Measurements from ENCODE around the gene NPPA.

Gene NPPA

GRCh38 chr1:11862890-11863289 is 15.3 kb upstream of the NPPA start:
- Histone ChIP-seq H3K36me3 (replicated peaks) (no peaks in the 10 kb centered on the region), H3K4me1 (no peaks in the 10 kb centered on the region), H3K27me3 (ENCODE audit: low read depth) (peaks cover 26% of the 10 kb centered on the region), H3K9me3 (no peaks in the 10 kb centered on the region), H3K4me3 (no peak overlapping the region)
- in situ Hi-C loops (cut with MboI; ENCODE audit: low sequenced_read_pairs), result no loop called here
- DNase-seq (ENCODE audit: low spot score in 2 of 2), result no peak

DNA sequence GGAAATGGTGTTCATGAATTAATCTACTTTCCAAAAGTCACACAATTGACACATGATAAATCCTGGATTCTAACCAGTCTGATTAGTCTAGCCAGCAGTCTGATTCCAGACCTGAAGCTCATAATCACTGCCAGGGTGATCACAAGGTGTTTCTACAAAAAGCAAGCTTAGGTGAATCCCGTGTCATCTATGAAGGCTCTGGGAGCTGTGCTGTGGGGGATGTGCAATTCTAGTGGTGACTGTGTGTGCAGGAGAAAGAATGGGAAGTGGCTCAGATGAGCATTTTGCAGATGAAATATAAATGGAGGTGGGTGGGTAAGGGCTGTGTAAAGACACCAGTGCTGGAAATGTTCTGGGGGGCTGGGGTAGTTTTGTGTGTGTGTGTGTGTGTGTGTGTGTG is 13.0 kb upstream of the NPPA start:
- Histone ChIP-seq H3K4me3 (no peak overlapping the region), H3K4me1 (no peaks in the 10 kb centered on the region), H3K9me3 (no peaks in the 10 kb centered on the region), H3K36me3 (replicated peaks) (no peaks in the 10 kb centered on the region), H3K27me3 (ENCODE audit: low read depth) (peaks cover 31% of the 10 kb centered on the region)
- in situ Hi-C loops (cut with MboI; ENCODE audit: low sequenced_read_pairs), result no loop called here
- DNase-seq (ENCODE audit: low spot score in 2 of 2), result no peak

DNA sequence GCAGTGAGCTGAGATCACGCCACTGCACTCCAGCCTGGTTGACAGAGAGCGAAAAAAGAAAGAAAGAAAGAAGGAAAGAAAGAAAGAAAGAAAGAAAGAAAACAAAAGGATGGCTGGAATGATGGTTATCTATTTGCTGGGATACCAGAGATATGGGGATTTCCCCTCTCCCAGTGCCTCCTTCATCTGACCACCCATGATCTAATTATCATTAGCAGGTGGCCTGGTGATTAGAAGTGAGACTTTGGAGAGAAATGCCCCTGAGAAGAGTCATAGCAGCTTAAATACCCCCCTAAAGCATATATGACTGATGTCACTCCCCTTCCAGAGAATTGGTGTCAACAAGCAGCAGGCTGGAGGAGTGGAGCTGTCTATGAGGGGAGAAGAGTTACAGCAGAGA is 12.5 kb upstream of the NPPA start:
- H3K4me1 ChIP-seq, result no peaks in the 10 kb centered on the region
- in situ Hi-C loops (cut with MboI; ENCODE audit: low sequenced_read_pairs), result no loop called here
- H3K9me3 ChIP-seq, result no peaks in the 10 kb centered on the region
- H3K36me3 ChIP-seq (replicated peaks), result no peaks in the 10 kb centered on the region
- peaks cover 31% of the 10 kb centered on the region for H3K27me3 ChIP-seq (ENCODE audit: low read depth)
- no peak for DNase-seq (ENCODE audit: low spot score in 2 of 2)
- H3K4me3 ChIP-seq, result no peak overlapping the region

DNA sequence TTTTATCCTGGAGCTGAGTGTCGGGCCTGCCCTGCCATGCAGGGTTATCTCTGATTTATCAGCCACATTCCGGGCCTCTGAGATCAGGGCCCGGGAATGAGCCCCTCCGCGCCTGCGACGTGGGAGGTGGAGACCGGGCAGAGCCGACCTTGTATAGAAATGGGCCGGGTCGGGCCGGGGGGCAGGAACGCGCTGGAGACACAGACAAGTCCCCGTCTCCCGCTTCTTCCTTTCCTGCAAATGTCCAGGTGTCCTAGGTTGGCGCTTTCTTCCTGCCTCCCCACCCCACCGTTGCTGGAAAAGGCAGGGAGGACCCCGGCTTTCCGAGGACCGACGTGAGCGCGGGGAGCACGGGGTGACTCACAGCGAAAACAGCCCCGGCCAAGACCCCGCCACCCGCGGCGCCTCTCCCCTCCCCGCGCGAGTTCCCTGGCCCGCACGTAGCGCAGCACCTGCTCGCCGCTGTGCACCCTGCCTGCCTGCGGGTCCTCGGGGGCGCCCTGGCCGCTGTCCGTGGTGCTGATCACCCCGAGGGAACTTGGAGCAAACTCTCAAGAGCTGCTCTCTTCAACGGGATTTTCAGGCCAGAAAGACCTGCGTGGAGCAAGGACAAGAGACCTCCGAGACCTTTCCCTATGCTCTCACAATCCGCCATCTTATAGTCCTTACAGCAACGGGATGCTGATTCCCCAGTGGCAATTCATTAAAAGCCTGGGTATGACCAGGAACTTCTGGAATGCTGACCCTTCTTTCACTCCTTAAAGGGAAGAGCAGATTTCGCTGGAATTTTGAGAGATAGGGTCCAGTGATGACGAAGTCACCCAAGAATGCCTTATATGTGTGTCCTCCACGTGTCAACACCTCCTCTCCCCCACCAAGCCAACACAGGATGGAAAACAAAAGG is 11.6 kb upstream of the NPPA start:
- Histone ChIP-seq H3K27me3 (ENCODE audit: low read depth) (peaks cover 31% of the 10 kb centered on the region), H3K4me3 (no peak overlapping the region), H3K36me3 (replicated peaks) (no peaks in the 10 kb centered on the region), H3K9me3 (no peaks in the 10 kb centered on the region), H3K4me1 (no peaks in the 10 kb centered on the region)
- peak; percentile 39 to 89 for DNase-seq (ENCODE audit: low spot score in 2 of 2)
- in situ Hi-C loops (cut with MboI; ENCODE audit: low sequenced_read_pairs), result no loop called here

- Histone ChIP-seq H3K4me3 (no peak within 1 kb of the TSS), H3K36me3 (replicated peaks) (no peaks in the 10 kb centered on the region), H3K27me3 (ENCODE audit: low read depth) (peaks cover 31% of the 10 kb centered on the region), H3K4me1 (no peaks in the 10 kb centered on the region), H3K9me3 (no peaks in the 10 kb centered on the region)
- in situ Hi-C loops (cut with MboI; ENCODE audit: low sequenced_read_pairs), result no loop called here
- no peak for DNase-seq (ENCODE audit: low spot score in 2 of 2)
Observed at GRCh38 chr1:11858613-11858967, 11.0 kb upstream of the NPPA start, which contains the start of gene NPPB. TSS of gene NPPB (minus strand) at chr1:11858945. CDS start at chr1:11858833, 112 bp downstream.

- in situ Hi-C loops (cut with MboI; ENCODE audit: low sequenced_read_pairs), result no loop called here
- no peak for DNase-seq (ENCODE audit: low spot score in 2 of 2)
- H3K9me3 ChIP-seq, result no peaks in the 10 kb centered on the region
- H3K4me3 ChIP-seq, result no peak overlapping the region
- peaks cover 31% of the 10 kb centered on the region for H3K27me3 ChIP-seq (ENCODE audit: low read depth)
- H3K4me1 ChIP-seq, result no peaks in the 10 kb centered on the region
- no peaks in the 10 kb centered on the region for H3K36me3 ChIP-seq (replicated peaks)
Observed at GRCh38 chr1:11858158-11858557, 10.6 kb upstream of the NPPA start.

DNA sequence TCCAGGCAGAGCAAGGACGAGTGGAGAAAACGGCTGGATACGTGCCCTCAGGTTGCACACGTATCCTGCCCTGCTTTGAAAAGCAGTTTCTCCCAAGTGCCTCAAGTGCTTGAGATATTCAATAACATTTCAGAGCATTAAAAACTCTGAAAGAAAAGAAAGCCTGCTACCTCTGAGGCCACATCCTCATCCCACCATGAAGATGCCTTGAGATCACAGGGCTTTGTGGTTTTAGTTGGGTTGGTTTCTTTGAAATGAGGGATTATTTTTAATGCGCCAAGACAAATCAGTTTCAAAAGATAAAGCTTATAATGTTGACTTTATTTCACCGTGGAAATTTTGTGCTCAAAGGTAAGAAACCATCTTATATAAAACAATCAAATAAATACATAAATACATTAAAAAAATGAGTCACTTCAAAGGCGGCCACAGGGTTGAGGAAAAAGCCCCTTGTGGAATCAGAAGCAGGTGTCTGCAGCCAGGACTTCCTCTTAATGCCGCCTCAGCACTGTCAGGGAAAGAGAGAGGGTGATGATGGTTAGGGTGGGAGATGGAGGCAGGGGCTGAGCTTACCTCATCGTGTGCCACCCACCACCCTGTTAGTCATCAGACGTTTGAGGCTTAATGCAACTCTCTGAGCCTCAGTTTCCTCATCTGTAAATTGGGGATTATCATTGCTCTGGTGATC is 9.7 kb upstream of the NPPA start:
- no peaks in the 10 kb centered on the region for H3K36me3 ChIP-seq (replicated peaks)
- DNase-seq (ENCODE audit: low spot score in 2 of 2), result no peak
- in situ Hi-C loops (cut with MboI; ENCODE audit: low sequenced_read_pairs), result no loop called here
- H3K27me3 ChIP-seq (ENCODE audit: low read depth), result peaks cover 31% of the 10 kb centered on the region
- no peak overlapping the region for H3K4me3 ChIP-seq
- H3K9me3 ChIP-seq, result no peaks in the 10 kb centered on the region
- no peaks in the 10 kb centered on the region for H3K4me1 ChIP-seq

- Histone ChIP-seq H3K4me3 (no peak overlapping the region), H3K27me3 (ENCODE audit: low read depth) (peaks cover 31% of the 10 kb centered on the region), H3K36me3 (replicated peaks) (no peaks in the 10 kb centered on the region), H3K9me3 (no peaks in the 10 kb centered on the region), H3K4me1 (no peaks in the 10 kb centered on the region)
- in situ Hi-C loops (cut with MboI; ENCODE audit: low sequenced_read_pairs), result no loop called here
- DNase-seq (ENCODE audit: low spot score in 2 of 2), result no peak
Observed at GRCh38 chr1:11856698-11857097, 9.1 kb upstream of the NPPA start.

DNA sequence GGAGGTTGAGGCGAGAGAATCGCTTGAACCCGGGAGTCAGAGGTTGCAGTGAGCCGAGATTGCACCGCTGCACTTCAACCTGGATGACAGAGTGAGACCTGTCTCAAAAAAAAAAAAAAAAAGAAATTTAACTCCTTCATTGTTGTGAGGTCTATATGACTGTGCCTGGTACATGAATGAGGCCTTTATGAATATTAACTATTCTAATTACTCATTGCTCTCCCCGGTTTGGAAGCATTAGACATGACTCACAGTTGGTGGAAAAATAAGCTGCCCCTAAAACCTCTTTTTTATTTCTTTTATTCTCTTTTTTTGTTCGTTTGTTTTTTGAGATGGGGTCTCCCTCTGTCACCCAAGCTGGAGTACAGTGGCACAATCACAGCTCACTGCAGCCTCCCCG is 7.8 kb upstream of the NPPA start:
- H3K27me3 ChIP-seq (ENCODE audit: low read depth), result peaks cover 31% of the 10 kb centered on the region
- H3K9me3 ChIP-seq, result no peaks in the 10 kb centered on the region
- H3K4me3 ChIP-seq, result no peak overlapping the region
- H3K4me1 ChIP-seq, result no peaks in the 10 kb centered on the region
- in situ Hi-C loops (cut with MboI; ENCODE audit: low sequenced_read_pairs), result no loop called here
- no peak for DNase-seq (ENCODE audit: low spot score in 2 of 2)
- no peaks in the 10 kb centered on the region for H3K36me3 ChIP-seq (replicated peaks)

DNA sequence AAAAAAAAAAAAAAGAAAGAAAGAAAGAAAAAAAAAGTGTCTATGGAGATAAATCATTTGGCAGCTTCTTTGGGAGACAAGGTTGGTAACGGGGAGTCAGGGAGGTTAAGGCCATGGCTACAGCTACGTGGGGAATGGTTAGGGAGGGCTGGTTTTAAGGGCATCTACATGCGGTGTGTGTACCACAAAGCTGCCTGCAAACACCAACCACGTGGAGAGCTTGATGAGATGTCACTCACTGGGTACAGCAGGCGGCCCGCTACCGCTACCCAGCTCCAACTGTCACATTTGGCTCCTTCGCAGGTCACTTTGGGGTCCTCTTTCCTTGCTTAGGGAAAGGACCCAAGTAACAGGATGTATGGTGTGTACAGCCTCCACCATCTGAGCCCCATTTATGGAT is 6.9 kb upstream of the NPPA start:
- in situ Hi-C loops (cut with MboI; ENCODE audit: low sequenced_read_pairs), result no loop called here
- Histone ChIP-seq H3K36me3 (replicated peaks) (no peaks in the 10 kb centered on the region), H3K4me1 (no peaks in the 10 kb centered on the region), H3K4me3 (no peak overlapping the region), H3K27me3 (ENCODE audit: low read depth) (peaks cover 22% of the 10 kb centered on the region), H3K9me3 (no peaks in the 10 kb centered on the region)
- DNase-seq (ENCODE audit: low spot score in 2 of 2), result no peak

- H3K36me3 ChIP-seq (replicated peaks), result no peaks in the 10 kb centered on the region
- no peaks in the 10 kb centered on the region for H3K4me1 ChIP-seq
- no peak overlapping the region for H3K4me3 ChIP-seq
- no peak for DNase-seq (ENCODE audit: low spot score in 2 of 2)
- H3K27me3 ChIP-seq (ENCODE audit: low read depth), result no peaks in the 10 kb centered on the region
- in situ Hi-C loops (cut with MboI; ENCODE audit: low sequenced_read_pairs), result no loop called here
- no peaks in the 10 kb centered on the region for H3K9me3 ChIP-seq
Observed at GRCh38 chr1:11851180-11851579, 3.6 kb upstream of the NPPA start.

DNA sequence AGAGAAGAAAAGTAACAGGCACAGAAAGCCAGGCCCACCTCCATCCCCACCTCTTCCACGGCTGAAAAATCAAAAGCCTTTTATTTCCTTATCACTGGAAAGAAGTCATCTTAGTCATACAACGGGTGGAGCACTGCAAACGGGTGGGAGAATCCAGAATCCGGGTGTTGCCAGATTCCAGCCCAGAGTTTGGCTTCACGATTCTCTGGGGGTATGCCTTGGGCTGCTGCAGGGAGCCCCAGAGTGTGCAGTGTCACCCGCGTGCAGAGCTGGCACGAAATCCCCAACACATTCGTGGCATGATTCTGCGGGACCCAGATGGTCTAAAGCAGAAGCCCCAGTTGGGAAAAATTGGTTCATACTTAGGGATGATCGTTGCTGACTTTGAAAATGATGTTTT is 2.6 kb upstream of the NPPA start:
- DNase-seq (ENCODE audit: low spot score in 2 of 2), result no peak
- Histone ChIP-seq H3K27me3 (ENCODE audit: low read depth) (no peaks in the 10 kb centered on the region), H3K4me1 (no peaks in the 10 kb centered on the region), H3K9me3 (no peaks in the 10 kb centered on the region), H3K4me3 (no peak overlapping the region), H3K36me3 (replicated peaks) (0 out of 2 replicates have a peak, but pooled peaks cover 4% of the 10 kb centered on the region)
- in situ Hi-C loops (cut with MboI; ENCODE audit: low sequenced_read_pairs), result no loop called here

DNA sequence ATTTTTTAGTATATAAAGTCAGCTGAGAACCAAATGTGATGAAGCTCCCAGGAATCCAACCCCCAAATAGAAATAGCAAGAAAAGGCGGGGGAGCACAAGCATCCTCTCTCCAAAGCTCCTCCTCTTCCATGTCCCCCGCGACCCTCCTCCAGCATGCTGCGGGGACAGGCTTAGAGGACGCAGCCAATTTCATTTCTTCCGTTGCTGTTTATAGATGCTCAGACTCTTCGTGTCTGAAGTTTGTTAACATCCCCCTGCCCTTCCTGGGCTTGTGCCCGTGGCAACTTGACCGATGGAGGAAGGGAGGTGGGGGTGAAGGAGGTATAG is 754 bp upstream of the NPPA start:
- in situ Hi-C loops (cut with MboI; ENCODE audit: low sequenced_read_pairs), result no loop called here
- Histone ChIP-seq H3K4me3 (no peak overlapping the region), H3K36me3 (replicated peaks) (0 out of 2 replicates have a peak, but pooled peaks cover 7% of the 10 kb centered on the region), H3K9me3 (no peaks in the 10 kb centered on the region), H3K4me1 (no peaks in the 10 kb centered on the region), H3K27me3 (ENCODE audit: low read depth) (no peaks in the 10 kb centered on the region)
- DNase-seq (ENCODE audit: low spot score in 2 of 2), result no peak

DNA sequence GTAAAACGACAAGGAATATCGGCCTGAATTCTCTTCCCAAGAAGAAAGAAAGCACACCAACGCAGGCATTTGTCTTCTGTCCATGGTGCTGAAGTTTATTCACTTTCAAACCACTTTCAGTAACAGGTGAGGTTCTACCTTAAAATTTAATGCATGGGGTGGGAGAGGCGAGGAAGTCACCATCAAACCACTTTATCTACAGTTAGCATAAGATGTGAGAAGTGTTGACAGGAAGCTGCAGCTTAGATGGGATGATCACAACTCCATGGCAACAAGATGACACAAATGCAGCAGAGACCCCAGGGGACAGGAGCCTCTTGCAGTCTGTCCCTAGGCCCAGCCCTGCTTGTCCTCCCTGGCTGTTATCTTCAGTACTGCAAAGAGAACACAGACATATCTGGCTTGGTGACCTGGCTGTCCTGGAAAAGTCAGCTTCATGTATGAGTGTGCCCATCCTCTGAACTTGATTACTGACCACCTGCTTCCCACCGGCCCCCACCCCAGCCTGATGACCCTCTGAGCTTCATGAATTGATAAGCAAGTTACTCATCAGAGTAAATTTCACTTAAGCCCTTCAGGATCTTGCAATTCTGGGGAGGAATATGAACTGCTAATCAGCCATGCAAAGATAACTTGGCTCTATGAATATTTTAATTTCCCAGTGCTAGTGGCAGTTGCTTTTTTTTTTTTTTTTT is 1.8 kb downstream of the NPPA start:
- Histone ChIP-seq H3K4me3 (no peak overlapping the region), H3K4me1 (no peaks in the 10 kb centered on the region), H3K36me3 (replicated peaks) (peaks cover 14% of the 10 kb centered on the region), H3K27me3 (ENCODE audit: low read depth) (no peaks in the 10 kb centered on the region), H3K9me3 (no peaks in the 10 kb centered on the region)
- in situ Hi-C loops (cut with MboI; ENCODE audit: low sequenced_read_pairs), result no loop called here
- peak in 1 of 2 experiments; percentile 19 for DNase-seq (ENCODE audit: low spot score in 2 of 2)
